Pancreas (tissue), 10 donors: ENCODE results near the gene NCR1. TPM values are rescaled to one million over a fixed set of nuclear protein-coding genes. Genes with fewer than 3 reads are reported as not detected.

Experiments
- ATAC-seq, 4 donors: fragments of 200-7000 bp; cut with Tn5 transposase; one replicate each; pipeline versions ENCODE4 v1.8.0 to v1.9.1; 2020; ENCODE audit warnings: mild to moderate bottlenecking in 4 of 4, moderate library complexity in 4 of 4
- DNase-seq, 6 donors: peaks; one replicate each; pipeline ENCODE4 v3.0.0-alpha.2; 2020
- FAIRE-seq: peaks from 2 replicates; lab custom pipeline; 2012; peaks lifted over from hg19 to GRCh38; lab: Jason Lieb, UNC
- H3K27ac ChIP-seq, 4 donors: fragments of 200-600 bp; sonication (generic); 1 replicate in 3 of 4; 2 replicates in 1 of 4; pipeline versions ENCODE4 v1.5.0 to v1.8.0; 2020
- H3K27me3 ChIP-seq, 4 donors: fragments of 200-600 bp; one replicate each; pipeline ENCODE4 v1.8.0; 2021
- H3K36me3 ChIP-seq, 3 donors: fragments of 200-600 bp; sonication (generic) in 1 of 3; one replicate each; pipeline versions ENCODE4 v1.5.0 to v1.8.0; 2020 to 2021
- H3K4me1 ChIP-seq, 3 donors: fragments of 200-600 bp; one replicate each; pipeline ENCODE4 v1.8.0; 2021
- H3K4me3 ChIP-seq, 4 donors: fragments of 200-600 bp; sonication (generic) in 2 of 4; one replicate each; pipeline versions ENCODE4 v1.5.0 to v1.8.0; 2020 to 2021
- H3K9me3 ChIP-seq, 4 donors: fragments of 200-600 bp; one replicate each; pipeline ENCODE4 v1.8.0; 2021
- WGBS, 2 donors: extraction: QIAGEN DNeasy Blood & Tissue Kit; methylation state at CpG; one replicate each; pipeline ENCODE4 v1.1.7; 2013; 5-methylcytosine and 5-hydroxymethylcytosine counted together
- intact Hi-C, 3 donors: fragments of 100-400 bp; cut with DNase I; formaldehyde crosslinking; loops; one replicate each; pipeline versions ENCODE4 v1.11.1 to v1.14.2; 2022
- polyA plus RNA-seq, 2 donors: library from polyadenylated mRNA; stranded (reverse); fragments of 200-250 nt; gene quantifications; one replicate each; pipeline ENCODE4 v1.2.3, GENCODE V29; 2013
- total RNA-seq, 6 donors: library from RNA; stranded (reverse); fragmentation: NEBNext Ultra II Directional in 4 of 6; extraction: Animal tissue kit (Norgen Biotek cat#: 25700) in 4 of 6; gene quantifications; one replicate each; pipeline versions ENCODE4 v1.2.1 to v1.2.4, GENCODE V29; 2021 to 2023
- TF ChIP-seq, protein P1 (sequence below), 4 donors: fragments of 200-600 bp; sonication (generic) in 3 of 4; IDR thresholded peaks; one replicate each; pipeline versions ENCODE4 v1.5.0 to v1.8.0; 2021; ENCODE audit warnings: antibody characterized with exemption in 4 of 4
- donor health status: healthy with polysubstance abuse.
- donor health status: DM: no; HTN: no; CAD: no; lungs with moderate emphysema.
- donor health status: DM: no; HTN: no; CAD: no.
- donor health status: control.
- donor health status: control.
- donor health status: Bipolar disorder and iron deficiency.
- donor health status: DM: yes; HTN: yes; CAD: no.
- donor health status: DM: no; HTN: no; CAD: no.
- donor health status: DM: no; HTN: no; CAD: no.
- donor health status: DM: yes; HTN: yes; CAD: no.

NCR1 gene
- total and polyA plus RNA-seq, 8 donors: 0.31 TPM; not detected in 7

DNA sequence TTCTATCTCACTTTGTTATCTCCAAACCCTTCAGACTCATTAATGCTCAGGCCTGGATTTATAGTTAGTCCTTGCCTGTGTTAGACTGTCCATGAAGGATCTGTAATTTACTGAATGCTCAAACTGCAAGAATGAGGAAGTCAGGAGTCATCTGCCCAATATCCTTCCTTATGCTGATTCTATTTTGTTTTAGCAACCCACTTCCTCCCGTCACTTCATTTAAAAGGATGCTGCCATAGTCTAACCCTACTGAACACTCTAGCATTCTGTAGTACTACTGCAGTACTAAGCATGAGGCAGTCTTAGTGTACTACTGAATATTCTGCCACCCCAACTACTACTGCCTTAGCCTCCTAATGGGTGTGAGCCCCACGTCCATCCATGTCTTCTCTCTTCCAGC is 30.4 kb upstream of the NCR1 start:
- Histone ChIP-seq H3K27ac (no peak overlapping the region), H3K4me1 (no peaks in the 10 kb centered on the region), H3K27me3 (no peaks in the 10 kb centered on the region), H3K9me3 (no peaks in the 10 kb centered on the region), H3K36me3 (no peaks in the 10 kb centered on the region), H3K4me3 (no peak overlapping the region)
- TF ChIP-seq, protein P1, sequence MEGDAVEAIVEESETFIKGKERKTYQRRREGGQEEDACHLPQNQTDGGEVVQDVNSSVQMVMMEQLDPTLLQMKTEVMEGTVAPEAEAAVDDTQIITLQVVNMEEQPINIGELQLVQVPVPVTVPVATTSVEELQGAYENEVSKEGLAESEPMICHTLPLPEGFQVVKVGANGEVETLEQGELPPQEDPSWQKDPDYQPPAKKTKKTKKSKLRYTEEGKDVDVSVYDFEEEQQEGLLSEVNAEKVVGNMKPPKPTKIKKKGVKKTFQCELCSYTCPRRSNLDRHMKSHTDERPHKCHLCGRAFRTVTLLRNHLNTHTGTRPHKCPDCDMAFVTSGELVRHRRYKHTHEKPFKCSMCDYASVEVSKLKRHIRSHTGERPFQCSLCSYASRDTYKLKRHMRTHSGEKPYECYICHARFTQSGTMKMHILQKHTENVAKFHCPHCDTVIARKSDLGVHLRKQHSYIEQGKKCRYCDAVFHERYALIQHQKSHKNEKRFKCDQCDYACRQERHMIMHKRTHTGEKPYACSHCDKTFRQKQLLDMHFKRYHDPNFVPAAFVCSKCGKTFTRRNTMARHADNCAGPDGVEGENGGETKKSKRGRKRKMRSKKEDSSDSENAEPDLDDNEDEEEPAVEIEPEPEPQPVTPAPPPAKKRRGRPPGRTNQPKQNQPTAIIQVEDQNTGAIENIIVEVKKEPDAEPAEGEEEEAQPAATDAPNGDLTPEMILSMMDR (IDR thresholded peaks at IDR 0.05): no peak
- 38 to 55% methylated on average over 2 of the region's 2 CpGs for WGBS, 2 donors
- ATAC-seq: peak in 2 of 4 donors; percentile 38 to 57
- intact Hi-C loops: no loop called here
- FAIRE-seq: no peak
- no peak for DNase-seq

DNA sequence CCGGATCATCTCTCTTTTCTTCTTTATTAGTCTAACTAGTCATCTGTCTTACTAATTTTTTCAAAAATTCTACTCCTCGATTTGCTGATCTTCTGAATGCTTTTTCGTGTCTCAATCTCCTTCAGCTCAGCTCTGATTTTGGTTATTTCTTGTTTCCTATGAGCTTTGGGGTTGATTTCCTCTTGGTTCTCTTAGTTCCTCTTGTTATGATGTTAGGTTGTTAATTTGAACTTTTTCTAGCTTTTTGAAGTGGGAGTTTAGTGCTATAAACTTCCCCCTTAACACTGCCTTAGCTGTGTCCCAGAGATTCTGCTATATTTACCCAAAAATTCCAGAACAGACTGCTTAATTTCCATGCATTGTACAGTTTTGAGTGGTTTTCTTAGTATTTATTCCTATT is 28.5 kb upstream of the NCR1 start:
- intact Hi-C loops: no loop called here
- TF ChIP-seq, protein P1 (IDR thresholded peaks at IDR 0.05): no peak
- no peaks in the 10 kb centered on the region for H3K4me1 ChIP-seq
- FAIRE-seq (no peak), DNase-seq (no peak), ATAC-seq (no peak)
- H3K4me3 ChIP-seq: no peak overlapping the region
- no peak overlapping the region for H3K27ac ChIP-seq
- no peaks in the 10 kb centered on the region for H3K27me3 ChIP-seq
- WGBS, 2 donors: 33 to 52% methylated on average over 3 of the region's 3 CpGs
- no peaks in the 10 kb centered on the region for H3K9me3 ChIP-seq
- H3K36me3 ChIP-seq: no peaks in the 10 kb centered on the region

DNA sequence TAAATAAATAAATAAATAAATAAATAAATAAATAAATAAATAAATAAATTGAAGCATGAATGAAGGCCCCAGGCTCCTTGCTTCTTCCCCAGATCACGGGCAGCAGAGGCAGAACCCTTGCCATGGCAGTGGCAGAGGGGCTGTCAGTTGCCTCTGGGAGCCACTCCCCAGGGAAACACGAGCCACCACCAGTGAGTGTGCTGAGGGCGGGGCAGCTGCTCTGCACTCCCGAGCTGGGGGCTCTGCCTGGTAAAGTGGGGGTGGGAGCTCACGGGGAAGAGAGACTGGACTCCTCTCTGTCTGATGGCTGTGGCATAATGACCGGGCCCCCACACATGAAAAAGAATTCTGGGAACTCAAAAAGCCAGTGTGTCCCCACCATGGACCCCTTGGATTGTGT is 24.1 kb upstream of the NCR1 start:
- ATAC-seq: no peak
- intact Hi-C loops: no loop called here

DNA sequence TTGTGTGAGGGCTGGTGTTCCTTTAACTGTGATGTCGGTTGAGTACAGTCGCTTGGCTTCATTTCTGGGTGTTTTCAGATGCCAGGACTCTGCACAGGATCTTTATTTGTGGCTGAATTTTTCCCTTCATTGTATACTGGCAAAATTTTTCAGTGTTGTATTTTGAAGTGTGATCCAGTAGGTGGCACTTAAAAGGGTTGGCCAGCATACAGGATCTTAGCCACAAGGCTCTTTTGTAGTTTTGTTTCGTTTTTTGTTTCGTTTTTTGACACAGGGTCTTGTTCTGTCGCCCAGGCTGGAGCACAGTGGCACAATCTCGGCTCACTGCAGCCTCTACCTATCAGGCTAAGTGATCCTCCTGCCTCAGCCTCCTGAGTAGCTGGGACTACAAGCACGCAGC is 23.2 kb upstream of the NCR1 start:
- ATAC-seq (no peak), DNase-seq (no peak), FAIRE-seq (no peak)
- WGBS, 2 donors: 53 to 58% methylated on average over 7 of the region's 7 CpGs
- intact Hi-C loops: no loop called here
- no peak overlapping the region for H3K27ac ChIP-seq
- no peaks in the 10 kb centered on the region for H3K4me1 ChIP-seq
- H3K36me3 ChIP-seq: no peaks in the 10 kb centered on the region
- no peaks in the 10 kb centered on the region for H3K27me3 ChIP-seq
- TF ChIP-seq, protein P1 (IDR thresholded peaks at IDR 0.05): no peak
- no peak overlapping the region for H3K4me3 ChIP-seq
- no peaks in the 10 kb centered on the region for H3K9me3 ChIP-seq

More for the DNA sequence above, 24.1 kb upstream of the NCR1 start:
- H3K36me3 ChIP-seq: no peaks in the 10 kb centered on the region
- no peak overlapping the region for H3K27ac ChIP-seq
- 55 to 56% methylated on average over 6 of the region's 6 CpGs for WGBS, 2 donors
- no peak overlapping the region for H3K4me3 ChIP-seq
- TF ChIP-seq, protein P1 (IDR thresholded peaks at IDR 0.05): no peak
- no peaks in the 10 kb centered on the region for H3K9me3 ChIP-seq
- H3K4me1 ChIP-seq: no peaks in the 10 kb centered on the region
- no peaks in the 10 kb centered on the region for H3K27me3 ChIP-seq
- DNase-seq: no peak
- no peak for FAIRE-seq

DNA sequence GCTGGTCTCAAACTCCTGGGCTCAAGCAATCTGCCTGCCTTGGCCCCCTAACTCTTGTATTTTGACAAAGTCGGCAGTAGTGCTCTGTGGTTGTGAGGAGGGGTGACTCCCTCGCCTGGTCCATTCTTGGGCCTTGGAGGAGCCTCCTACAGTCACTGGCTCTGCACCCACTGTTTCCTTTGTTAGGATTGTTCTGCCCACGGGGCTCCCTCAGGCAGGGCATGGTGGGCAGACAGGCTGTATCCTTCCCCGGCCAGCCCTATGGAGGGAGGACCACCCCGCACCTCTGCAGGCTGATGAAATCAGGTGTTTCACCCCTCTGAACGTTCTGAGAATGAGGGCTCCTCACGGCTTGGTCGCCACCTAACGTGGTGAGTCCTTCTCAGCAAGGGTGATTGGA is 22.7 kb upstream of the NCR1 start:
- H3K27ac ChIP-seq: no peak overlapping the region
- 58 to 71% methylated on average over 9 of the region's 9 CpGs for WGBS, 2 donors
- DNase-seq (no peak), FAIRE-seq (no peak), ATAC-seq (no peak)
- no peaks in the 10 kb centered on the region for H3K27me3 ChIP-seq
- H3K36me3 ChIP-seq: no peaks in the 10 kb centered on the region
- H3K9me3 ChIP-seq: no peaks in the 10 kb centered on the region
- no peaks in the 10 kb centered on the region for H3K4me1 ChIP-seq
- TF ChIP-seq, protein P1 (IDR thresholded peaks at IDR 0.05): no peak
- no peak overlapping the region for H3K4me3 ChIP-seq
- intact Hi-C loops: no loop called here
